ENCODE measurements around the gene KCNJ13.
A peak's percentile ranks its signal among the peaks of the same experiment; 100 is the strongest.

KCNJ13 gene

DNA sequence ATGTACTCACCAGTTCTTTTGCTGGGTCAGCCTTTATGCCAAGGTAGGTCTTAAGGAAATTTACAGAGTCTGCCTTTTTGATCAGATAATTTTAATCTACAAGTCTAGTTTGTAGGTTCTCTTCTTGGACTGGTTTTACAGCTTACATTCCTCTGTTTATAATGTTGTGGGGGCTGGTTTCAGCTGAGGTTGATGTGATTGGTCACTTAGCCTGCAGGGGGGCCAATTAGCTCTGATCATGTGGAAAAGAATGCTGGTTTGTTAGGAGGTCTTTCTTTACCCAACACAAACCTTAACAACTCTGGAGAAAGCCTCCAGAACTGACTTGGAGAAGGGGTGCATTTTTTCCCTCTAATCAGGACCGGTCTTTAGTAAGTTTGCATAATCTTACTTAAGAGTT, at the start of gene KCNJ13:
KCNJ13 (minus strand) TSS at position 131 of the 400 bp plus-strand sequence. CDS start 5,203 bp downstream, outside the sequence.
- DNase-seq = peak; percentile 13

DNA sequence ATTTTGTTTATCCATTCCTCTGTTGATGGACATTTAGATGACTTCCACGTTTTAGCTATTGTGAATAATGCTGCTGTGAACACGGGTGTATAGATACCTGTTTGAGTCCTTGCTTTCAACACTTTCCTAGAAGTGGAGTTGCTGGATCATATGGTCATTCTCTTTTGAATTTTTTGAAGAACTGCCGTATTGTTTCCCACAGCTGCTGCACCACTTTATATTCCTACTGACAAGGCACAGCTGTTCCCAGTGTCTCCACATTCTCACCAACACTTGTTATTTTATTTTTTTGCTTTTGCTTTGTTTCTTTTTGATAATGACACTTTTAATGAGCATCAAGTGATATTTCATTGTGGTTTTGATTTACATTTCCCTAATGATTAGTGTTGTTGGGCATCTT, 41.4 kb upstream of the KCNJ13 start:
- DNase-seq = no peak

DNA sequence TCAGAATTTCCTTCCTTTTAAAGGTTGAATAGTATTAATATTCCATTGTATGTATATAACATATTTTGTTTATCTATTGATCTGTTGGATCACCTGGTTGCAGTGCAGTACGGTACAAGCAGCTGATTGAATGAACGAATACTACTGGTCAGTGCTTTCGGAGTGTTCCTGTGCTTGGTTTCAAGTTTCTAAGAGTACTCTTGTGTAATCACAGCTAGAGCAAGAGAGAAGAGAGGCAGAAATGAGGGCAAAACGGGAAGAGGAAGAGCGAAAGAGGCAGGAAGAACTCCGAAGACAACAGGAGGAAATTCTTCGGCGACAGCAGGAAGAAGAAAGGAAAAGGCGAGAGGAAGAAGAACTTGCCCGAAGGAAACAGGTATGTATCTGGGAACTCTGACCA, 40.3 kb upstream of the KCNJ13 start:
- no peak for DNase-seq

GRCh38 chr2:232815569-232815968, 39.2 kb upstream of the KCNJ13 start:
- no peak for DNase-seq

GRCh38 chr2:232810444-232810843, 34.1 kb upstream of the KCNJ13 start:
- no peak for DNase-seq

- no peak for DNase-seq
Observed at GRCh38 chr2:232809349-232810124, 33.2 kb upstream of the KCNJ13 start.

DNA sequence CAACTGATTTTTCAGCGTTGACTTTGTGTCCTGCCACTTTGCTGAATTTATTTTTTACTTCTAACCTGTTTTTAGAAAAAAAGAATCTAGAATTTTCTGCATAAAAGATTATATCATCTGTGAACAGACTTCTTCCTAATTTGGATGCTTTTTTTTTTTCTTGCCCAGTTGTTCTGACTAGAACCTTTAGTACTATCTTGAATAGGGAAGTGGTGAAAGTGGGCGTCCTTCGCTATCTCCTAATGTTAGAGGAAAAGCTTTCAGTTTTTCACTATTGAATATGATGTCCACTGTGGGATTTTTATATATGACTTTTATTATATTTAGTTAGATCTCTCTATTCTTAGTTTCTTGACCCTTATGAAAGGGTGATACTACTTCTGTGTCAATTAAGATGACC, 25.7 kb upstream of the KCNJ13 start:
- DNase-seq = no peak

DNA sequence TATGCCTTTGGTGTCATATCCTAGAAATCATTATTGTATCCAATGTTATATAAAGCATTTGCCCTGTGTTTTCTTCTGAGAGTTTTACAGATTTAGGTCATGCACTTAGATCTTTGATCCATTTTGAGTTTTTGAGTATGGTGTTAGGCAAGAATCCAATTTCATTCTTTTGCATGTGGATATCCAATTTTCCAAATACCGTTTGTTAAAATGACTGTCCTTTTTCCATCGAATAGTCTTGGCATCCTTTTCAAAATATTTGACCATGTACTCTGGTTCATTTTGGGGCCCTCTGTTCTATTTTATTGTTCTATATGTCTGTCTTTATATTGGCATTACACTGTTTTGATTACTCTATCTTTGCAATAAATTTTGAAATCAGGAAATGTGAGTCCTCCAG, 23.8 kb upstream of the KCNJ13 start:
- no peak for DNase-seq

GRCh38 chr2:232798187-232798586, 21.8 kb upstream of the KCNJ13 start:
- no peak for DNase-seq

GRCh38 chr2:232795920-232796319, 19.6 kb upstream of the KCNJ13 start:
- no peak for DNase-seq

DNA sequence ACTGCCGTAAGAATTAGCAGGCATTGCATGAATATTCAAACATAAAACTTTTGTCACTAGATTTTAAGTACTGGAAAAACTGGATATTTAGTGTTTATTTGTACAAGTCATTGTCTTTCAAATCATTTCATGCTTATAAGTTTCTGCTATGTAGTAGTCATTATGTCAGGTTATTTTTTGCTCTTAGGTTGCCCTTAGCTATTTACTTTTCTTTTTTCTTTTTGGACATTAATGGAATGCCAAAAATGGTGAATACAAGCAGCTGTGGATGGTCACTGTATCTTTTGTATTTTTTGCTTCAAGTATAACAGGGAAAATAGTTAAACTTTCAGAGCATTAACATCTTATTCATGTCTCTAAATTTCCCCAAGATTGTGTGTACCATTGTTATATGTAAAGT, 18.6 kb upstream of the KCNJ13 start:
- DNase-seq = no peak

DNA sequence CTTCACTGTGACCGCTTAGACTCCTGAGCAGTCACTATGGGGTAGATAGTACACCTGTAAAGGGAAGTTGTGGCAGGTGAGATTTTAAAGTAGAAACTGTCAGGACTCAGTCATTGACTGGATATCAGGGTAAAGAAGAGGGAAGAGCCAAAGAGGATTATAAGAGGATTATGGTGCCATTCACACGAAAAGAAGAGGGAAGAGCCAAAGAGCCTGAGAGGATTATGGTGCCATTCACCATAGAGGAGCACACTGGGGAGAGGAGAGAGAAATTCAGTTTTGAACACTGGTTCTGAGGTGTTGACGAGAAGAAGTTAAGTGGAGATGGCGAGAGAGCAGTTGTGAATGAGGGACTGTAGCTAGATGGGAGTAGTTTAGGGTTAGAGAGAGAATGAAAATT, 16.9 kb upstream of the KCNJ13 start:
- DNase-seq = no peak

DNA sequence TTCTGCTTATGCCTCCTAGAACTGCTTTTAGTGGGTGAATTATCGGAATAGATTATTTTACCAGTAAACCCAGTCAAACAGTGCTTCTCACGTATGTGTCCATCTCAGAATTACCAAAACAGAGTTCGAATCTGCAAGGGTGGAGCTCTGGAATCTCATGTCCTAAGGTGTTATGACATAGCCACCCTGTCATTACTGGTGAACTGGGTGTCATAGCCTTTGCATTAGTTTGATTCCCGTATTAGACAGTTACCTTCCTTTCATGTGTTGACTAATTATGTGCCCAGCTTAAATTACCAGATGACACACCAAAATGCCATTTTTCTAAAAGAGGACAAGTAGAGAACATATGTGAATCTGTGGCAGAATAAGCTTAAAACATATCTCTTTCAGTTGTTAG, 15.2 kb upstream of the KCNJ13 start:
- no peak for DNase-seq

- no peak for DNase-seq
Observed at GRCh38 chr2:232789082-232789481, 12.7 kb upstream of the KCNJ13 start.

- no peak for DNase-seq
Observed at GRCh38 chr2:232787806-232788205, 11.4 kb upstream of the KCNJ13 start.

DNA sequence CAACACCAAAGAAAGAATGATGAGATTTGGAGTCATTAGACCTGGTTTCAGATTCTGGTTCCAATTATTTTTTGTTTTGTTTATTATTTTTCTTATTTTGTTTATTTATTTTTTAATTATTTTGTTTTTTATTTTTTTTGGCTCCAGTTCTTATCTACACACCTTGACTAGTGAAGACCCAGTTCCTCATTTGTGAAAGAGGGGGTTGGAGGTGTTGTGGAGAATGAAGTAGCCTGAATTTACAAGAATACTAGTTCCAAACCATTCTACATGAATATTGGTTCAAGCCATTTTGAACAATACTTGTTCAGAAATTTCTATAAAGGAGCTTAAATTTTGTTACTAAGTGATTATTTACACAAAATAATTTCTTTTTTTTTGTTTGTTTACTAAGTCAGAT, 6.9 kb upstream of the KCNJ13 start:
- DNase-seq = no peak

GRCh38 chr2:232781765-232782164, 5.4 kb upstream of the KCNJ13 start:
- DNase-seq = no peak

DNA sequence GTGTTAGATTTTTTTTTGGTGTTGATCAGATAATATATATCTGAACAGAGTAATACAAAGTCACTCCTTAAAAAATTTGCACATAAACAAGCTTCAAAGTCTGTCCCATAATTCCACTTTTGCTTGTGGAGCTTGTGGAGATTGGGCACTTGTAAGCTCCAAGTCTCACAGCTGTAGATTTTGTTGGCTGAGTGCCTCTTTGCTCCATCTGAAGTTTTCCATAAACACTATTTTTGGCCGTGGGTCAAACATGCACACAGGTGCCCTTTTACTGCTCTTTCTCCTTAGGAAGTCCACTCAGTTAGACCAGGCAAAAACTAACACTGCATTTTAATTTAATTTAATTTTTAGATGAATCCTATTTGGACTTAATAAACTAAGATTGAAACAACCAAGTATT, 3.6 kb upstream of the KCNJ13 start:
- no peak for DNase-seq

GRCh38 chr2:232779465-232779864, 3.1 kb upstream of the KCNJ13 start:
- DNase-seq = no peak

- no peak for DNase-seq
Observed at GRCh38 chr2:232777276-232777675, 911 bp upstream of the KCNJ13 start.

DNA sequence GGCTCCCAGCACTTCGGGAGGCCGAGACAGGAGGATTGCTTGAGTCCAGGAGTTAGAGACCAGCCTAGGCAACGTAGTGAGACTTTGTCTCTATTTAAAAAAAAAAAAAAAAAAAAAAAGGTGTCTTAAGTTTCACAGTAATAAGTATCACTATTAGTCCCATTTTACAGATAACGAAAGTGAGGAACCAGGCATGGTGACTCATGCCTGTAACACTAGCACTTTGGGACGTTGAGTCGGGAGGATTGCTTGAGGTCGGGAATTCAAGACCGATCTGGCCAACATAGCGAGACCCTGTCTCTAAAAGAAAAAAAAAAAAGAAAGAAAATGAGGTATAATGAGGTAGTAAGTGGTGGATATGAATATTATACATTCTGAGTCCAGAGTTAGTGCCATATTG, 2.5 kb downstream of the KCNJ13 start:
- DNase-seq = no peak

GRCh38 chr2:232772531-232772930, 3.8 kb downstream of the KCNJ13 start:
- DNase-seq = no peak

- no peak for DNase-seq
Observed at GRCh38 chr2:232771870-232772269, 4.5 kb downstream of the KCNJ13 start.

DNA sequence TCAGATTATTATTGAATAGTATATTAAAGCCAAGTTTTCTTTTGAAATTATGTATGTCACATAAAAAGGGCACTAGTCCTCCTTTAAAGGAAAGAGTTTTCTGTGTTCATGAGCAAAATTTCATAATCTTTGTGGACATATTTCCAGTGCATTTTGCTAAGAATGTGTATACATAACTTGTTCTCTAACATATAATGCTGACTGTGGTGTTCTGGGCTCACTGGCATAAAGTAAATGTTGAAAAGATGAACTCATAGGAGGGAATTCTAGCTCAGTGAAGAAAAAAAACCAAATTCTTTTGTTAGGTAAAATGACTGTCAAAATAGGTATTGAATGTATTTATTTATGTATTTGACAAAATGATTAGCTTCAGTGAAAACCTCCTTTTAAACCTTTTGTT, 6.2 kb downstream of the KCNJ13 start:
- no peak for DNase-seq

GRCh38 chr2:232767866-232768265, 8.5 kb downstream of the KCNJ13 start:
- no peak for DNase-seq

All from NCI-H2227 treated with DMSO at 0.1 percent for 48 hours (cell line).